ENCODE results near the gene ACER3. TPM values are rescaled to one million over a fixed set of nuclear protein-coding genes. Genes with fewer than 3 reads are reported as not detected.

ACER3 gene
- total RNA-seq, 4 donors from 2014 or later = 6.5 to 58.9 (median 27.4) TPM

DNA sequence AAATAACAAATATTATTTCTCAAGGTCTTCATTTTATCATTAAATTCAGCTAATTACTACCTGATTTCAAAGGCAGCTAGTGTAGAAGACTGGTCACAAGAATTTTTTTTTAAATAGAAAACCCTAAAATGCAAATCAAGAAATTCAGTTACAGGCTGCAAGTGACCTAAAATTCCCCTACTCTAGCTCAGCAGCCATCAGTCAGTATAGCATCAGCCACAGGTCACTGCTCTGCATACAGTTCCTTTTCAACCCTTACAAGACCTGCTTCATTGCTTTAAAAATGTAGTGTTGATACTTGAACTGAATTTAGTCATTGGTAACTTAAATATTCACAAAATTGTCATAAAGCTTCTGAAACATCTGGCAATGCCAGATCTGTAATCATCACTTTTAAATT lies 164.0 kb downstream of the ACER3 start:
- DNase-seq = no peak
- intact Hi-C loops (cut with DNase I; ENCODE audit: low total_unique reads) = no loop called here
- H3K4me1 ChIP-seq = peaks cover 0 to 6% of the 10 kb centered on the region in 2 donors
- H3K27me3 ChIP-seq = no peaks in the 10 kb centered on the region
- TF ChIP-seq POLR2A (IDR thresholded peaks at IDR 0.05) = no peak
- TF ChIP-seq, protein P1, sequence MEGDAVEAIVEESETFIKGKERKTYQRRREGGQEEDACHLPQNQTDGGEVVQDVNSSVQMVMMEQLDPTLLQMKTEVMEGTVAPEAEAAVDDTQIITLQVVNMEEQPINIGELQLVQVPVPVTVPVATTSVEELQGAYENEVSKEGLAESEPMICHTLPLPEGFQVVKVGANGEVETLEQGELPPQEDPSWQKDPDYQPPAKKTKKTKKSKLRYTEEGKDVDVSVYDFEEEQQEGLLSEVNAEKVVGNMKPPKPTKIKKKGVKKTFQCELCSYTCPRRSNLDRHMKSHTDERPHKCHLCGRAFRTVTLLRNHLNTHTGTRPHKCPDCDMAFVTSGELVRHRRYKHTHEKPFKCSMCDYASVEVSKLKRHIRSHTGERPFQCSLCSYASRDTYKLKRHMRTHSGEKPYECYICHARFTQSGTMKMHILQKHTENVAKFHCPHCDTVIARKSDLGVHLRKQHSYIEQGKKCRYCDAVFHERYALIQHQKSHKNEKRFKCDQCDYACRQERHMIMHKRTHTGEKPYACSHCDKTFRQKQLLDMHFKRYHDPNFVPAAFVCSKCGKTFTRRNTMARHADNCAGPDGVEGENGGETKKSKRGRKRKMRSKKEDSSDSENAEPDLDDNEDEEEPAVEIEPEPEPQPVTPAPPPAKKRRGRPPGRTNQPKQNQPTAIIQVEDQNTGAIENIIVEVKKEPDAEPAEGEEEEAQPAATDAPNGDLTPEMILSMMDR (IDR thresholded peaks at IDR 0.05) = no peak
- no peaks in the 10 kb centered on the region for H3K9me3 ChIP-seq
- no peak overlapping the region for H3K4me3 ChIP-seq
- no peaks in the 10 kb centered on the region for H3K36me3 ChIP-seq
- H3K27ac ChIP-seq = no peak overlapping the region

DNA sequence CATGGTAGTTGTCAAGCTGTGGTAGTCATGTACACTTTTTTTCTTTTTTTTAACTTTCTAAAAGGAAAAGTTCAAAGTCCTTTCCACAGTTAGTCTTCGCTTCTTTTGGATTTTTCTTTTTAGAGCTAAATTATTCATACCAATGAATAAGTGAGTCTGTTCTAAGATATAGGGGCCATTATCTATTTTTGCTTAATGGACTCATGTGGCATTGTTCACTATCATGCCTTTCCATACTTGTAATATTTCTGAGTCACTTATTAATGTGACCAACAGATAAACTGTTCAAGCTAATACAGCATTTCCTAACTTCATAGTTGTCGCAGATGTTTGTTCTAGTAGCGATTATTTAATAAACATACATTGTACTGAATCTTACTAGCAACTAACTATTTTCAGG lies 165.5 kb downstream of the ACER3 start:
- TF ChIP-seq POLR2A (IDR thresholded peaks at IDR 0.05) = no peak
- TF ChIP-seq, protein P1 (IDR thresholded peaks at IDR 0.05) = no peak
- Histone ChIP-seq H3K9me3 (no peaks in the 10 kb centered on the region), H3K4me1 (peaks cover 0 to 6% of the 10 kb centered on the region in 2 donors), H3K27ac (no peak overlapping the region), H3K27me3 (peaks cover 0 to 4% of the 10 kb centered on the region in 2 donors), H3K36me3 (no peaks in the 10 kb centered on the region), H3K4me3 (no peak overlapping the region)
- DNase-seq = no peak
- intact Hi-C loops (cut with DNase I; ENCODE audit: low total_unique reads) = no loop called here

DNA sequence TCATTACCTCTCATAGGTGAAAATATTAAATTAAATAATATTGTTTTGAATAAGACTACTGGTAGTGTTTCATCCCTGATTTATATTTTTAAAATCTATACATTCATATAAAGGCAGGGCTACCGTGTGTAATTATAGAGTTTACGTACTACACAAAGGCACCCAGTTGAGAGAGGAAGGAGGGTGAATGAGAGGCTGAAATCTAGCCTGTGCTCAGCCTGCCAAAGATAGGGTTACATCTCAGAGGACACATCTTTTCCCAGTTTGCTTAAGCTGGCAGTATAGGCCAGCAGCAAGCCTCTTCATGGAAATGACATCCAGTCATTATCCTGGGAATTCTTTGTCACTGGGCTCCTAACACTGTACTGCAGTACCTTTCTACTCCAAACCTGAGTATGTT lies 166.0 kb downstream of the ACER3 start:
- no peak for DNase-seq
- no peaks in the 10 kb centered on the region for H3K9me3 ChIP-seq
- H3K36me3 ChIP-seq = no peaks in the 10 kb centered on the region
- H3K4me1 ChIP-seq = peaks cover 0 to 4% of the 10 kb centered on the region in 2 donors
- H3K27me3 ChIP-seq = peaks cover 0 to 4% of the 10 kb centered on the region in 2 donors
- H3K27ac ChIP-seq = no peak overlapping the region
- intact Hi-C loops (cut with DNase I; ENCODE audit: low total_unique reads) = no loop called here
- H3K4me3 ChIP-seq = no peak overlapping the region
- TF ChIP-seq, protein P1 (IDR thresholded peaks at IDR 0.05) = no peak
- TF ChIP-seq POLR2A (IDR thresholded peaks at IDR 0.05) = no peak

DNA sequence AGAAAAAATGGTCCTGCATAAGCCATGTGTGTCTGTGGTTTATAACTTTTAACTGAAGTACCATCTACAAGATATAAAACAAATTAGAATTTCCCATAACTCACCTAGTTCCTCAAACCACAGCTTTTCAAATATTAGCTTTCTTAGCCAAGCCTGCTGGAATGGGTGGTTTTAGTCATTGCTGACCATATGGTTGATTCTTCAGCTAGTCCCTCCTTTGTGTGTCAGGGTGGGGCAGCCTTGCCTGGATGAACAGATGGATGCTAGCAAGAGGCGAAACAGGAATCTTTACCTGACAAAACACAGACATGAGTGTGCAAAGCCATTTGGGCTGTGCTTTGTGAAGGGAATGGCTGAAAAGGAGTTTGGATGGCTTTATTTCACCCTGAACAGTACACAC lies 166.6 kb downstream of the ACER3 start:
- H3K4me1 ChIP-seq = no peaks in the 10 kb centered on the region
- no peak for TF ChIP-seq POLR2A (IDR thresholded peaks at IDR 0.05)
- TF ChIP-seq, protein P1 (IDR thresholded peaks at IDR 0.05) = no peak
- H3K27me3 ChIP-seq = peaks cover 0 to 4% of the 10 kb centered on the region in 2 donors
- no peaks in the 10 kb centered on the region for H3K9me3 ChIP-seq
- H3K36me3 ChIP-seq = no peaks in the 10 kb centered on the region
- DNase-seq = no peak
- H3K4me3 ChIP-seq = no peak overlapping the region
- intact Hi-C loops (cut with DNase I; ENCODE audit: low total_unique reads) = no loop called here
- no peak overlapping the region for H3K27ac ChIP-seq

DNA sequence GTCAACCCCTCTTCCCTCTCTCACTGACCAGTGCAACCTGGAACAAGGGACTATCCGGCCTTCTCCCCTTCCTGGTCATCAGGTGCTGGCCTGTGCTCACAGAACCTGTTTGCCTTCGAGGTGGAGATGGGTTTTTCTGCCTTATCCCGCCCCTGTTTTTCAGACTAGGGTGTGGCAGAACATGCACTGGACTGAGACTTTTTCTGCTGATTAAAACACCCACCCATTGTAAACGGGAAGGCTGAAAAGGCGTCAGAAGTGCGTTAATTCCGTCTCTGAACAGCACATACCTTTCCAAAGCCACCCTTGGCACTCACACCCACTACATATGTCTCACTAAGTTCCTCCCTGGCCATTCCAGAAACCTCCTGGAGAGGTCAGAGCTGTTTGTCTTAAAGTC lies 169.1 kb downstream of the ACER3 start:
- Histone ChIP-seq H3K4me3 (no peak overlapping the region), H3K27me3 (peaks cover 0 to 4% of the 10 kb centered on the region in 2 donors), H3K9me3 (no peaks in the 10 kb centered on the region), H3K4me1 (no peaks in the 10 kb centered on the region), H3K36me3 (no peaks in the 10 kb centered on the region), H3K27ac (no peak overlapping the region)
- no peak for DNase-seq
- intact Hi-C loops (cut with DNase I; ENCODE audit: low total_unique reads) = no loop called here
- TF ChIP-seq, protein P1 (IDR thresholded peaks at IDR 0.05) = no peak
- TF ChIP-seq POLR2A (IDR thresholded peaks at IDR 0.05) = no peak
